ENCODE measurements around the gene ADAMTS16.

GRCh38 chr5:5344051-5344571 is 204.0 kb downstream of the ADAMTS16 start:
- TF ChIP-seq CTCF (conservative IDR thresholded peaks at IDR 0.05 in 1 of 2, IDR thresholded peaks at IDR 0.05 in 1 of 2; ENCODE audit: extremely low read depth in 1 of 2, insufficient read depth in 1 of 2, low read depth in 1 of 2, low read length in 2 of 2), result no peak
- TF ChIP-seq EZH2 (IDR thresholded peaks at IDR 0.05; ENCODE audit: borderline replicate concordance, low read length), result no peak

Data from mammary epithelial cell (primary cell).